Adrenal gland (tissue), 12 donors: ENCODE data around the gene ANXA4. TPM values are rescaled to one million over a fixed set of nuclear protein-coding genes. Genes with fewer than 3 reads are reported as not detected.

Source experiments
- DNase-seq, 7 donors: peaks; one replicate each; pipeline ENCODE4 v3.0.0-alpha.2; 2019 to 2020
- H3K27ac ChIP-seq, 5 donors: fragments of 200-600 bp; sonication (generic) in 4 of 5; 1 replicate in 3 of 5; 2 replicates in 2 of 5; pipeline versions ENCODE4 v1.5.1 to v1.8.0; 2016 to 2020; ENCODE audit warnings: mild to moderate bottlenecking in 1 of 5
- H3K27me3 ChIP-seq: fragments of 200-600 bp; 2 replicates; pipeline ENCODE4 v1.8.0; 2021
- H3K36me3 ChIP-seq, 2 donors: fragments of 200-600 bp; replicated peaks in 1 of 2; 1 replicate in 1 of 2; 2 replicates in 1 of 2; pipeline versions ENCODE4 v1.5.1 to v1.8.0; 2018 to 2022
- H3K4me1 ChIP-seq, 2 donors: fragments of 200-600 bp; replicated peaks in 1 of 2; 1 replicate in 1 of 2; 2 replicates in 1 of 2; pipeline versions ENCODE4 v1.5.1 to v1.8.0; 2018 to 2021
- H3K4me3 ChIP-seq, 4 donors: fragments of 200-600 bp; sonication (generic) in 3 of 4; one replicate each; pipeline ENCODE4 v1.5.1; 2016 to 2018
- H3K9me3 ChIP-seq, 3 donors: fragments of 200-600 bp; sonication (generic) in 1 of 3; replicated peaks in 1 of 3; 1 replicate in 2 of 3; 2 replicates in 1 of 3; pipeline versions ENCODE4 v1.5.1 to v1.8.0; 2016 to 2021
- CTCF ChIP-seq, 6 experiments: fragments of 450-650 bp in 4 of 6; fragments of 200-600 bp in 2 of 6; sonication (generic) in 1 of 6; IDR thresholded peaks; 1 replicate in 5 of 6; 2 replicates in 1 of 6; pipeline versions ENCODE4 v1.5.1 to v1.8.0; 2016 to 2021; ENCODE audit warnings: antibody characterized with exemption in 6 of 6, mild to moderate bottlenecking in 2 of 6, moderate library complexity in 1 of 6
- POLR2A ChIP-seq, 2 donors: fragments of 450-650 bp; IDR thresholded peaks; one replicate each; pipeline ENCODE4 v1.6.1; 2017; ENCODE audit warnings: antibody characterized with exemption in 2 of 2, mild to moderate bottlenecking in 2 of 2, moderate library complexity in 1 of 2
- WGBS, 4 donors: extraction: QIAGEN DNeasy Blood & Tissue Kit in 2 of 4; methylation state at CpG; one replicate each; pipeline versions ENCODE4 v1.1.5 to v1.1.7; 2013 to 2017; 5-methylcytosine and 5-hydroxymethylcytosine counted together
- intact Hi-C, 2 donors: fragments of 100-400 bp; cut with DNase I; formaldehyde crosslinking; loops; one replicate each; pipeline versions ENCODE4 v1.14.1 to v1.15.0; 2022 to 2023
- polyA plus RNA-seq, 3 donors: library from polyadenylated mRNA; stranded (reverse); fragments of 200-250 nt in 2 of 3; fragments of 350-450 nt in 1 of 3; fragmentation: Illumina TruSeq in 1 of 3; extraction: RNeasy Lipid Tissue Mini Kit (QIAGEN cat#74804) in 1 of 3; gene quantifications; one replicate each; pipeline ENCODE4 v1.2.3, GENCODE V29; 2013 to 2014
- total RNA-seq, 9 donors: library from RNA; depleted of rRNA in 4 of 9; stranded (reverse); fragments of >200 nt in 4 of 9; fragments of 120-200 nt in 1 of 9; fragmentation: NEBNext Ultra II Directional in 1 of 9; extraction: Animal tissue kit (Norgen Biotek cat#: 25700) in 1 of 9; gene quantifications; one replicate each; pipeline versions ENCODE4 v1.1.0 to v1.2.4, GENCODE V29; 2013 to 2023
- donor health status: healthy with polysubstance abuse.
- donor health status: Bipolar disorder and iron deficiency.
- donor health status: DM: yes; HTN: yes; CAD: no.
- donor health status: DM: no; HTN: no; CAD: no.
- donor health status: DM: no; HTN: no; CAD: no.
- donor health status: DM: yes; HTN: yes; CAD: no.

The ANXA4 gene
- total and polyA plus RNA-seq, 12 donors: 20.6 to 57.4 (median 33.1) TPM

DNA sequence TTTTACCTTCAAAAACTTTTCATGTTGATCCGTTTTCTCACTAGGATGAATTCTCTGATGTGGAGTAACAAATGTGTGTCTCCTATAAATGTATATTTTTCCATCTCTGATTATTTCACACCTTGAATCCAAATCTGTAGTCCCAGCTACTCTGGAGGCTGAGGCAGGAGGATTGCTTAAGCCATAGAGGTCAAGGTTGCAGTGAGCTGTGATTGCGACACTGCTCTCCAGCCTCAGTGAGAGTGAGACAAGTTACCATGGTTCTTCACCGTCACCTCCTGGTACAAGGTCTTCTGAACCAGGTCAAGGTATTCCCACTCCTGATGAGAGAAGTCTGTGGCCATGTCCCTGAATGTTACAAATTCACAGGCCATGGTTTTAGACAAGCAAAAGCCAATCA is 102.6 kb downstream of the ANXA4 start:
- intact Hi-C loops: no loop called here
- Histone ChIP-seq H3K27ac (no peak overlapping the region), H3K36me3 (peaks cover 0 to 14% of the 10 kb centered on the region in 2 donors), H3K27me3 (no peaks in the 10 kb centered on the region), H3K9me3 (peaks cover 0 to 9% (median 0%) of the 10 kb centered on the region in 3 donors), H3K4me3 (no peak overlapping the region), H3K4me1 (no peaks in the 10 kb centered on the region)
- 63 to 84% (median 72%) methylated on average over 3 of the region's 3 CpGs for WGBS, 4 donors
- TF ChIP-seq POLR2A (IDR thresholded peaks at IDR 0.05): no peak
- no peak for TF ChIP-seq CTCF (IDR thresholded peaks at IDR 0.05)
- no peak for DNase-seq

GRCh38 chr2:69846182-69847067 is 104.5 kb downstream of the ANXA4 start:
- Histone ChIP-seq H3K9me3 (peaks cover 0 to 9% (median 0%) of the 10 kb centered on the region in 3 donors), H3K4me3 (no peak overlapping the region), H3K4me1 (no peaks in the 10 kb centered on the region), H3K27me3 (no peaks in the 10 kb centered on the region), H3K27ac (no peak overlapping the region), H3K36me3 (peaks cover 0 to 2% of the 10 kb centered on the region in 2 donors)
- TF ChIP-seq POLR2A (IDR thresholded peaks at IDR 0.05) (no peak), CTCF (IDR thresholded peaks at IDR 0.05) (no peak)
- intact Hi-C loops: no loop called here
- no peak for DNase-seq
- 91 to 95% (median 94%) methylated on average over 9 of the region's 9 CpGs for WGBS, 4 donors

- Histone ChIP-seq H3K27ac (no peak overlapping the region), H3K9me3 (peaks cover 0 to 9% (median 0%) of the 10 kb centered on the region in 3 donors), H3K36me3 (no peaks in the 10 kb centered on the region), H3K4me3 (no peak overlapping the region), H3K4me1 (no peaks in the 10 kb centered on the region), H3K27me3 (no peaks in the 10 kb centered on the region)
- intact Hi-C loops: no loop called here
- WGBS, 4 donors: 90 to 97% (median 94%) methylated on average over 5 of the region's 5 CpGs
- TF ChIP-seq CTCF (IDR thresholded peaks at IDR 0.05) (no peak), POLR2A (IDR thresholded peaks at IDR 0.05) (no peak)
- no peak for DNase-seq
Measured at GRCh38 chr2:69847068-69847828, 105.3 kb downstream of the ANXA4 start.

DNA sequence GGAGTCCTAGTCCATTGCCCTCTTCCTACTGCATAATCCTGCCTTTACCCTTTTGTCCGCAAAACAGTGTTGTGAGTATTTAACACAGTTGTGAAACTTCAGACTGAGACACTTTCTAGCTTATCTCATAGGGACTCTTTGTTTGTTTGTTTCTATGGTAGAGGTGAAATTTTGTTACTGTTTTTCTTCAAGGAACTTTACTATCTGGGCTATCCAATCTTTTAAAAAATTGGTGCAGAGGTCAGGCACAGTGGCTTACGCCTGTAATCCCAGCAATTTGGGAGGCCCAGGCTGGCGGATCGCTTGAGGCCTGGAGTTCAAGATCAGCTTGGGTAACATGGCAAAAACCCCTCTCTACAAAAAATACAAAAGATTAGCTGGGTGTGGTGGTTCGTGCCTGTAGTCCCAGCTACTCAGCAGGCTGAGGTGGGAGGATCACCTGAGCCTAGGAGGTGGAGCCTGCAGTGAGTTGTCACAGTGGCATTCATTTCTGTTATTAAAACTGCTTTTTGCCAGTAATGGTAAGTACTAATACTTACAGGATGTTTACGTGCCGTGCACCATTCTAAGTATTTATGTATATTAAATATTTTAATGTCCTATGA is 106.4 kb downstream of the ANXA4 start:
- Histone ChIP-seq H3K36me3 (no peaks in the 10 kb centered on the region), H3K4me1 (no peaks in the 10 kb centered on the region), H3K27ac (no peak overlapping the region), H3K4me3 (no peak overlapping the region), H3K9me3 (no peaks in the 10 kb centered on the region), H3K27me3 (no peaks in the 10 kb centered on the region)
- 92 to 94% (median 93%) methylated on average over 7 of the region's 7 CpGs for WGBS, 4 donors
- intact Hi-C loops: no loop called here
- no peak for DNase-seq
- no peak for TF ChIP-seq CTCF (IDR thresholded peaks at IDR 0.05)
- no peak for TF ChIP-seq POLR2A (IDR thresholded peaks at IDR 0.05)
